HepG2 (cell line): ENCODE data around the gene CKLF. TPM values are rescaled to one million over a fixed set of nuclear protein-coding genes. Genes with fewer than 3 reads are reported as not detected.

Source experiments
- ATAC-seq: fragments of 200-7000 bp; cut with Tn5 transposase; 3 replicates; pipeline ENCODE4 v1.9.1; 2020; ENCODE audit warnings: mild to moderate bottlenecking, moderate library complexity
- BruUV-seq: library from RNA; stranded (reverse); fragments of 400-500 nt; replicated peaks from 2 replicates; lab custom pipeline; 2021; lab: Mats Ljungman, UMichigan
- CTCF ChIA-PET: fragments of 300-600 bp; formaldehyde crosslinking; extraction: SDS; loops from one replicate; lab custom pipeline; 2021; ENCODE audit warnings: low total read pairs, inconsistent platforms, low intra/inter-chr PET ratio; lab: Yijun Ruan, JAX
- POLR2A ChIA-PET: fragments of 350-600 bp; sonication (Branson Sonifier 250); formaldehyde crosslinking; loops from one replicate; lab custom pipeline; 2020; ENCODE audit warnings: antibody characterized with exemption, inconsistent platforms; lab: Yijun Ruan, JAX
- DNase-seq: peaks from one replicate; pipeline ENCODE4 v3.0.0-alpha.2; 2015; ENCODE audit warnings: low spot score
- FAIRE-seq: peaks from 3 replicates; lab custom pipeline; 2011; peaks lifted over from hg19 to GRCh38; lab: Jason Lieb, UNC
- H2AFZ ChIP-seq: one replicate; pipeline ENCODE4 v1.6.1; 2011; ENCODE audit warnings: low read length, inconsistent platforms
- H3K27ac ChIP-seq: fragments of 300-600 bp; 3 replicates; pipeline ENCODE4 v1.8.0; 2011; ENCODE audit warnings: mixed run types, mild to moderate bottlenecking, mixed read lengths, low read length, inconsistent platforms; ENCODE audit not compliant: insufficient read depth; ENCODE audit errors: extremely low read length
- H3K27me3 ChIP-seq, 2 experiments: fragments of 200-600 bp in 1 of 2; 2 replicates in 1 of 2; 3 replicates in 1 of 2; pipeline versions ENCODE4 v1.6.0 to v1.8.0; 2011; ENCODE audit warnings: low read length in 2 of 2, mild to moderate bottlenecking in 2 of 2, moderate library complexity in 2 of 2, inconsistent platforms in 1 of 2; ENCODE audit not compliant: insufficient read depth in 2 of 2, control insufficient read depth in 1 of 2
- H3K36me3 ChIP-seq, 2 experiments: fragments of 200-600 bp in 1 of 2; replicated peaks in 1 of 2; 2 replicates in 1 of 2; 3 replicates in 1 of 2; pipeline versions ENCODE4 v1.5.1 to v1.8.0; 2011; ENCODE audit warnings: low read length in 2 of 2, inconsistent platforms in 1 of 2; ENCODE audit not compliant: insufficient read depth in 2 of 2, control insufficient read depth in 1 of 2
- H3K4me1 ChIP-seq: 2 replicates; pipeline ENCODE4 v1.5.1; 2012; ENCODE audit warnings: low read length, inconsistent platforms; ENCODE audit not compliant: insufficient read depth
- H3K4me2 ChIP-seq: 2 replicates; pipeline ENCODE4 v1.6.0; 2011; ENCODE audit warnings: low read depth, low read length, inconsistent platforms
- H3K4me3 ChIP-seq, 3 experiments: fragments of 200-600 bp in 1 of 3; sonication (generic), shearing (Covaris generic) in 1 of 3; replicated peaks in 1 of 3; 2 replicates each; pipeline ENCODE4 v1.5.1; 2011 to 2016; ENCODE audit warnings: low read length in 3 of 3, inconsistent platforms in 2 of 3, low read depth in 2 of 3, mild to moderate bottlenecking in 2 of 3, control low read depth in 1 of 3, mixed read lengths in 1 of 3; ENCODE audit not compliant: insufficient read depth in 1 of 3
- H3K79me2 ChIP-seq: one replicate; pipeline ENCODE4 v1.6.1; 2011; ENCODE audit warnings: low read length, inconsistent platforms; ENCODE audit not compliant: insufficient read depth
- H3K9ac ChIP-seq: 2 replicates; pipeline ENCODE4 v1.6.0; 2011; ENCODE audit warnings: mild to moderate bottlenecking, low read depth, low read length, inconsistent platforms; ENCODE audit not compliant: insufficient read depth
- H3K9me3 ChIP-seq: 2 replicates; pipeline ENCODE4 v1.5.1; 2012; ENCODE audit warnings: mild to moderate bottlenecking, low read length
- H4K20me1 ChIP-seq: 2 replicates; pipeline ENCODE4 v1.6.0; 2011; ENCODE audit warnings: inconsistent platforms, mild to moderate bottlenecking, low read length, moderate library complexity; ENCODE audit not compliant: insufficient read depth
- ARHGAP35 ChIP-seq: sonication (generic); formaldehyde crosslinking; IDR thresholded peaks from 2 replicates; pipeline ENCODE4 v1.9.0; 2022; ENCODE audit warnings: mild to moderate bottlenecking, inconsistent platforms, moderate library complexity, missing genetic modification reagents, borderline replicate concordance
- HCFC1 ChIP-seq: fragments of 150-350 bp; IDR thresholded peaks from 2 replicates; pipeline ENCODE4 v1.6.1; 2014; ENCODE audit warnings: low read depth, low read length
- NFYB ChIP-seq: sonication (generic); formaldehyde crosslinking; IDR thresholded peaks from 2 replicates; pipeline ENCODE4 v1.4.0; 2020; ENCODE audit warnings: missing genetic modification reagents
- POLR2A ChIP-seq, 2 experiments: IDR thresholded peaks; 2 replicates each; pipeline ENCODE4 v1.6.1; 2011; ENCODE audit warnings: low read depth in 2 of 2, low read length in 2 of 2, mild to moderate bottlenecking in 1 of 2, moderate library complexity in 1 of 2; ENCODE audit not compliant: insufficient read depth in 1 of 2
- TBL1XR1 ChIP-seq: fragments of 150-350 bp; IDR thresholded peaks from 2 replicates; pipeline ENCODE4 v1.6.1; 2014; ENCODE audit warnings: borderline replicate concordance, low read length; ENCODE audit not compliant: partially characterized antibody
- TBX3 ChIP-seq: fragments of 450-650 bp; IDR thresholded peaks from 2 replicates; pipeline ENCODE4 v1.6.1; 2017; ENCODE audit warnings: antibody characterized with exemption, mild to moderate bottlenecking, inconsistent platforms, borderline replicate concordance
- THYN1 ChIP-seq: sonication (generic); formaldehyde crosslinking; IDR thresholded peaks from 2 replicates; pipeline ENCODE4 v1.8.1; 2023; ENCODE audit warnings: low read depth, mild to moderate bottlenecking, moderate library complexity, missing genetic modification reagents, borderline replicate concordance
- ZBTB7B ChIP-seq: sonication (generic); formaldehyde crosslinking; IDR thresholded peaks from 2 replicates; pipeline ENCODE4 v1.4.0; 2020; ENCODE audit warnings: missing genetic modification reagents
- ZFP82 ChIP-seq: sonication (generic); formaldehyde crosslinking; IDR thresholded peaks from 2 replicates; pipeline ENCODE4 v1.5.1; 2020; ENCODE audit warnings: mild to moderate bottlenecking, missing genetic modification reagents, borderline replicate concordance
- ZNF12 ChIP-seq: sonication (generic); formaldehyde crosslinking; IDR thresholded peaks from 2 replicates; pipeline ENCODE4 v1.5.0; 2020; ENCODE audit warnings: missing genetic modification reagents
- ZNF703 ChIP-seq: sonication (generic); formaldehyde crosslinking; IDR thresholded peaks from 2 replicates; pipeline ENCODE4 v1.5.1; 2020; ENCODE audit warnings: missing genetic modification reagents, mild to moderate bottlenecking, moderate library complexity, borderline replicate concordance
- ZNF768 ChIP-seq: sonication (generic); formaldehyde crosslinking; IDR thresholded peaks from 2 replicates; pipeline ENCODE4 v1.4.0; 2020; ENCODE audit warnings: missing genetic modification reagents
- WGBS: methylation state at CpG from one replicate; pipeline ENCODE4 v1.1.6; 2017; ENCODE audit warnings: low lambda C conversion rate; 5-methylcytosine and 5-hydroxymethylcytosine counted together
- in situ Hi-C: cut with HindIII; loops from 2 replicates; pipeline ENCODE4 v1.10.0; 2017; ENCODE audit warnings: low pct_unique_long_range_greater_than_20kb; ENCODE audit not compliant: extremely low pct_ligation_motif_present
- intact Hi-C: fragments of 100-400 bp; cut with micrococcal nuclease; formaldehyde crosslinking; loops from one replicate; pipeline ENCODE4 v1.10.0; 2022; ENCODE audit not compliant: unreplicated experiment
- polyA plus RNA-seq, 8 experiments: library from polyadenylated mRNA; depleted of rRNA in 3 of 8; stranded (reverse) in 7 of 8; unstranded in 1 of 8; fragments of >200 nt; fragmentation: Illumina TruSeq in 4 of 8; extraction: Trizol in 4 of 8; gene quantifications; 2 replicates each; pipeline versions ENCODE4 v1.2.1 to v1.2.3, GENCODE V29; 2011 to 2016; ENCODE audit warnings: low read depth in 4 of 8, missing spikeins in 1 of 8, mixed read lengths in 1 of 8; ENCODE audit not compliant: insufficient read depth in 1 of 8
- total RNA-seq, 5 experiments: library from RNA; depleted of rRNA; stranded (reverse); fragments of >200 nt; fragmentation: Illumina TruSeq; extraction: Trizol; gene quantifications; 2 replicates each; pipeline ENCODE4 v1.2.3, GENCODE V29; 2016; ENCODE audit warnings: low read depth in 1 of 5
- TF ChIP-seq, protein P1 (sequence below): IDR thresholded peaks from 2 replicates; pipeline ENCODE4 v1.6.1; 2016; ENCODE audit warnings: missing biosample characterization, missing genetic modification reagents, low read depth
- TF ChIP-seq, protein P2 (sequence below): sonication (generic); formaldehyde crosslinking; IDR thresholded peaks from 2 replicates; pipeline ENCODE4 v1.9.0; 2021; ENCODE audit warnings: missing genetic modification reagents, borderline replicate concordance
- TF ChIP-seq, protein P3 (sequence below): sonication (generic); formaldehyde crosslinking; conservative IDR thresholded peaks from 2 replicates; pipeline ENCODE4 v1.5.0; 2020; ENCODE audit warnings: missing genetic modification reagents

CKLF gene
- total and polyA plus RNA-seq, 2 of the 13 experiments (the other 11 are each of a cell fraction or from before 2014, with no cell fraction given): 120 to 167 TPM

DNA sequence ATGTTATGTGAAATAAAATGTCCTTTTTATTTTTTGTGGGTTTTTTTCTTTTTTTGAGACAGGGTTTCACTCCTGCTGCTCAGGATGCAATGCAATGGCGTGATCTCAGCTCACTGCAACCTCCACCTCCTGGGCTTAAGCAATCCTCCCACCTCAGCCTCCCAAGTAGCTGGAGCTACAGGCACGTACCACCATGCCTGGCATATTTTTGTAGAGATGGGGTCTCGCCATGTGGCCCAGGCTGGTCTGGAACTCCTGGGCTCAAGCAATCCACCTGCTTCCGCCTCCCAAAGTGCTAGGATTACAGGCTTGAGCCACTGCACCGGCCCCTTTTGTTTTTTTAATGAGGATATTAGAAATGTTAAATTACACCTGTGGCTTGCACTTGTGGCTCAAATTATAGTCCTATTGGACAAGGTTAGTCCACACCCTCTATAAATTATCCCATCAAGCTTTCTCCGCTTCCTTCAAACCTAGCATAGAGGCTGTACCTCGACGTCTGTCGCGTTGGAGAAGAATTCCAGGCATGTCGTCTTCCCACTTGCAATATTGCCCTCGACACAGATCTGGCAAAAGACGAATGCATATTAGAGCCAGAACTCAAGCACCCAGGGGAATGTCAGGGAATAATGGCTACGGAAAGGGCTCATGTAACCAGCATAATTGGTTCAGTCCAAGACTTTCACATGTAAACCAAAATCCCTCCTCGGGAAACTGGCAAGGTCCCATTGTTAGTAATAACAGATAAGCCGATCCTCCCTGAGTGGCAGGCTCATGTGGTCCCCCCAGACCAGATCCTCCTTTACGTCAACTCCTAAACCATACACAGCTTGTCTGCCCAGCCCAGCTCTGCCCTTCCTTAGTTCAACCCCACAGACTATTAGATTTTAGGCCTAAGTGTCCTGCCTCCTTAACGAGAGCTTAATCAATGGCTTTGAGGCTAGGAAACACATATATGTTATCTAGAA is 10.7 kb upstream of the CKLF start:
- BruUV-seq: no TSS peak
- in situ Hi-C loops (no loop called here), intact Hi-C loops (no loop called here)
- H4K20me1 ChIP-seq: no peaks in the 10 kb centered on the region
- no peak overlapping the region for H3K9ac ChIP-seq
- H3K4me3 ChIP-seq: no peak overlapping the region
- ChIA-PET POLR2A (no interaction called here), CTCF (no interaction called here)
- no peak overlapping the region for H3K4me2 ChIP-seq
- H3K27me3 ChIP-seq: no peaks in the 10 kb centered on the region
- FAIRE-seq: no peak
- no peaks in the 10 kb centered on the region for H3K9me3 ChIP-seq
- H3K27ac ChIP-seq: no peak overlapping the region
- TF ChIP-seq HCFC1 (no peak), ZNF703 (no peak), THYN1 (CRISPR knock-in tag) (no peak), POLR2A (IDR thresholded peaks at IDR 0.05; ENCODE audit: insufficient read depth in 1 of 2, low read depth in 2 of 2, low read length in 2 of 2) (no peak), ZFP82 (no peak), ZNF12 (CRISPR knock-in tag) (no peak), ARHGAP35 (CRISPR knock-in tag) (no peak), TBL1XR1 (no peak), TBX3 (no peak), ZBTB7B (CRISPR knock-in tag) (no peak), NFYB (CRISPR knock-in tag) (no peak), ZNF768 (no peak)
- TF ChIP-seq, protein P1, sequence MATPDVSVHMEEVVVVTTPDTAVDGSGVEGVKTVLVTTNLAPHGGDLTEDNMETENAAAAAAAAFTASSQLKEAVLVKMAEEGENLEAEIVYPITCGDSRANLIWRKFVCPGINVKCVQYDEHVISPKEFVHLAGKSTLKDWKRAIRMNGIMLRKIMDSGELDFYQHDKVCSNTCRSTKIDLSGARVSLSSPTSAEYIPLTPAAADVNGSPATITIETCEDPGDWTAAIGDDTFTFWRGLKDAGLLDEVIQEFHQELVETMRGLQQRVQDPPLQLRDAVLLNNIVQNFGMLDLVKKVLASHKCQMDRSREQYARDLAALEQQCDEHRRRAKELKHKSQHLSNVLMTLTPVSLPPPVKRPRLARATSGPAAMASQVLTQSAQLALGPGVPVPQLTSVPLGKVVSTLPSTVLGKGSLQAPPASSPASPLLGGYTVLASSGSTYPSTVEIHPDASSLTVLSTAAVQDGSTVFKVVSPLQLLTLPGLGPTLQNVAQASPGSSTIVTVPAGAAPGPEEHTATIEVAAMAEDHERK (CRISPR knock-in tag): no peak
- TF ChIP-seq, protein P2, sequence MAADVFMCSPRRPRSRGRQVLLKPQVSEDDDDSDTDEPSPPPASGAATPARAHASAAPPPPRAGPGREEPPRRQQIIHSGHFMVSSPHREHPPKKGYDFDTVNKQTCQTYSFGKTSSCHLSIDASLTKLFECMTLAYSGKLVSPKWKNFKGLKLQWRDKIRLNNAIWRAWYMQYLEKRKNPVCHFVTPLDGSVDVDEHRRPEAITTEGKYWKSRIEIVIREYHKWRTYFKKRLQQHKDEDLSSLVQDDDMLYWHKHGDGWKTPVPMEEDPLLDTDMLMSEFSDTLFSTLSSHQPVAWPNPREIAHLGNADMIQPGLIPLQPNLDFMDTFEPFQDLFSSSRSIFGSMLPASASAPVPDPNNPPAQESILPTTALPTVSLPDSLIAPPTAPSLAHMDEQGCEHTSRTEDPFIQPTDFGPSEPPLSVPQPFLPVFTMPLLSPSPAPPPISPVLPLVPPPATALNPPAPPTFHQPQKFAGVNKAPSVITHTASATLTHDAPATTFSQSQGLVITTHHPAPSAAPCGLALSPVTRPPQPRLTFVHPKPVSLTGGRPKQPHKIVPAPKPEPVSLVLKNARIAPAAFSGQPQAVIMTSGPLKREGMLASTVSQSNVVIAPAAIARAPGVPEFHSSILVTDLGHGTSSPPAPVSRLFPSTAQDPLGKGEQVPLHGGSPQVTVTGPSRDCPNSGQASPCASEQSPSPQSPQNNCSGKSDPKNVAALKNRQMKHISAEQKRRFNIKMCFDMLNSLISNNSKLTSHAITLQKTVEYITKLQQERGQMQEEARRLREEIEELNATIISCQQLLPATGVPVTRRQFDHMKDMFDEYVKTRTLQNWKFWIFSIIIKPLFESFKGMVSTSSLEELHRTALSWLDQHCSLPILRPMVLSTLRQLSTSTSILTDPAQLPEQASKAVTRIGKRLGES (CRISPR knock-in tag): no peak
- TF ChIP-seq, protein P3, sequence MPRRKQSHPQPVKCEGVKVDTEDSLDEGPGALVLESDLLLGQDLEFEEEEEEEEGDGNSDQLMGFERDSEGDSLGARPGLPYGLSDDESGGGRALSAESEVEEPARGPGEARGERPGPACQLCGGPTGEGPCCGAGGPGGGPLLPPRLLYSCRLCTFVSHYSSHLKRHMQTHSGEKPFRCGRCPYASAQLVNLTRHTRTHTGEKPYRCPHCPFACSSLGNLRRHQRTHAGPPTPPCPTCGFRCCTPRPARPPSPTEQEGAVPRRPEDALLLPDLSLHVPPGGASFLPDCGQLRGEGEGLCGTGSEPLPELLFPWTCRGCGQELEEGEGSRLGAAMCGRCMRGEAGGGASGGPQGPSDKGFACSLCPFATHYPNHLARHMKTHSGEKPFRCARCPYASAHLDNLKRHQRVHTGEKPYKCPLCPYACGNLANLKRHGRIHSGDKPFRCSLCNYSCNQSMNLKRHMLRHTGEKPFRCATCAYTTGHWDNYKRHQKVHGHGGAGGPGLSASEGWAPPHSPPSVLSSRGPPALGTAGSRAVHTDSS (CRISPR knock-in tag): no peak
- H3K79me2 ChIP-seq: no peaks in the 10 kb centered on the region
- 96% methylated on average over 18 of the region's 18 CpGs for WGBS
- H3K4me1 ChIP-seq: peaks cover 13% of the 10 kb centered on the region
- no peak overlapping the region for H2AFZ ChIP-seq
- ATAC-seq: no peak
- H3K36me3 ChIP-seq: peaks cover 2 to 10% of the 10 kb centered on the region in 2 experiments; a peak in 3 of 5 replicates
- DNase-seq: no peak
